K562 (cell line): ENCODE measurements around the gene CEP290.

Experiments
- CHD2 ChIP-seq: IDR thresholded peaks from 2 replicates; pipeline ENCODE4 v1.6.1; 2011; ENCODE audit warnings: low read depth, low read length
- NFYB ChIP-seq: IDR thresholded peaks from 2 replicates; pipeline ENCODE4 v1.6.1; 2011; ENCODE audit warnings: mild to moderate bottlenecking, moderate library complexity; ENCODE audit not compliant: insufficient read length; ENCODE audit errors: extremely low read depth
- RB1 ChIP-seq: fragments of 450-650 bp; IDR thresholded peaks from 2 replicates; pipeline ENCODE4 v1.6.1; 2017; ENCODE audit warnings: low read depth, mild to moderate bottlenecking
- SMC3 ChIP-seq: conservative IDR thresholded peaks from 2 replicates; pipeline ENCODE4 v1.6.1; 2011; ENCODE audit warnings: low read depth, low read length, improper control_type of control experiment; ENCODE audit not compliant: insufficient read depth
- TAF1 ChIP-seq: IDR thresholded peaks from 2 replicates; pipeline ENCODE4 v1.6.1; 2011; ENCODE audit warnings: mild to moderate bottlenecking, low read length, moderate library complexity; ENCODE audit not compliant: insufficient read depth, control insufficient read depth, severe bottlenecking; ENCODE audit errors: extremely low read depth
- TBL1XR1 ChIP-seq, 2 experiments: IDR thresholded peaks; 2 replicates each; pipeline ENCODE4 v1.6.1; 2012; ENCODE audit warnings: improper control_type of control experiment in 2 of 2, low read length in 2 of 2, mild to moderate bottlenecking in 1 of 2
- TF ChIP-seq, protein P1 (sequence below), 2 experiments: IDR thresholded peaks; 2 replicates each; pipeline ENCODE4 v1.6.1; 2012; ENCODE audit warnings: improper control_type of control experiment in 2 of 2, low read depth in 2 of 2, low read length in 2 of 2, borderline replicate concordance in 1 of 2

DNA sequence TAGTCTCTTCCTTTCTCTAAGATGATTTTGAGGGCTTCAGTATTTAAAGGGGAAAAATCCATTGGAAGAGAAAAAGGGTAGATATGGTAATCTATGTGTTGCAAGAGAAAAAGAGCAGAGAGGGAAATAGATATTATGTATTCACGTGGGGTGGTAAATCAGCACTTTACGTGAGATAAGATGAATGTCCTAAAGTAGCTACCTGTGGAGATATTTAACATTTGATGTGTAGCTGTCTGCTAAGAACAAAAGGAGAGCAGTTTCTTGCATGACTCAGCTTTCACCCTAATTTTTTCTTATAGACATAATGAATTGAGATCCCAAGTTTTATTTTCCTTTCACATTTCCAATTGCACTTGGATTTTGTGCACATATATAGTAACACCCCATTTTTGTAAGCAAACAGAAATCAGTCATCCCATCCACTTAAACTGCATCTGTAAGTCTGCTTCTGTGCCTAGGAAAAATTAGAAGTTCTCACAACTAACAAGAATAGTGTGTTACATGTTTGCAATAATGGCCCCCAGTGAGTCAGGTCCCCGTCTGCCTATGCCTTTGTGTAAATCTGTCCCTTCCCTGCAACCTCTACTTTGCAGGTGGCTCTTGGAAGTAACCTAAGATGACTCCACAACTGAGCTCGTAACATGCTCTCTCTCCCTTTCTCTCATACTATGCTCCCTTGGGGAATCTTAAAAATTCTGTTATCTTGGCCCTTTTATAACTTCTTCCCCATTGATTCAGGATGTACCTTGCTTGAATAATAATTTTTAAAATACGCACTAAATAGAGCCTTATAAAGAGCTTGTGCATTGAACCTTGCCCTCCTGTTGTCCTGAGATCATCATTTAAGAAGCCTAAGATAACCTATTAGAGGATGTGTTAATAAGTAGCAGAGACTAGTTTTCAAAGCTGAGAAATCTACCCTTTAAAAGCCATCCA is 3.9 kb upstream of the CEP290 start:
- TF ChIP-seq CHD2 = no peak
- no peak for TF ChIP-seq TBL1XR1 (IDR thresholded peaks at IDR 0.05; ENCODE audit: low read length in 2 of 2)
- no peak for TF ChIP-seq TAF1
- TF ChIP-seq, protein P1, sequence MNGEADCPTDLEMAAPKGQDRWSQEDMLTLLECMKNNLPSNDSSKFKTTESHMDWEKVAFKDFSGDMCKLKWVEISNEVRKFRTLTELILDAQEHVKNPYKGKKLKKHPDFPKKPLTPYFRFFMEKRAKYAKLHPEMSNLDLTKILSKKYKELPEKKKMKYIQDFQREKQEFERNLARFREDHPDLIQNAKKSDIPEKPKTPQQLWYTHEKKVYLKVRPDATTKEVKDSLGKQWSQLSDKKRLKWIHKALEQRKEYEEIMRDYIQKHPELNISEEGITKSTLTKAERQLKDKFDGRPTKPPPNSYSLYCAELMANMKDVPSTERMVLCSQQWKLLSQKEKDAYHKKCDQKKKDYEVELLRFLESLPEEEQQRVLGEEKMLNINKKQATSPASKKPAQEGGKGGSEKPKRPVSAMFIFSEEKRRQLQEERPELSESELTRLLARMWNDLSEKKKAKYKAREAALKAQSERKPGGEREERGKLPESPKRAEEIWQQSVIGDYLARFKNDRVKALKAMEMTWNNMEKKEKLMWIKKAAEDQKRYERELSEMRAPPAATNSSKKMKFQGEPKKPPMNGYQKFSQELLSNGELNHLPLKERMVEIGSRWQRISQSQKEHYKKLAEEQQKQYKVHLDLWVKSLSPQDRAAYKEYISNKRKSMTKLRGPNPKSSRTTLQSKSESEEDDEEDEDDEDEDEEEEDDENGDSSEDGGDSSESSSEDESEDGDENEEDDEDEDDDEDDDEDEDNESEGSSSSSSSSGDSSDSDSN (IDR thresholded peaks at IDR 0.05; ENCODE audit: borderline replicate concordance in 1 of 2, low read depth in 2 of 2, low read length in 2 of 2) = no peak
- no peak for TF ChIP-seq RB1
- TF ChIP-seq NFYB = no peak
- no peak for TF ChIP-seq SMC3
